Forelimb muscle (tissue), 1 donor: ENCODE measurements around the gene ITSN1. TPM values are rescaled to one million over a fixed set of nuclear protein-coding genes. Genes with fewer than 3 reads are reported as not detected.
"Not testable (repeated sequence)": the region's sequence is repeated elsewhere in the genome, so short reads cannot be mapped to it uniquely, and the experiment has no call there.

ENCODE experiments used
- DNase-seq: peaks from one replicate; pipeline ENCODE4 v3.0.0-alpha.2; 2013; ENCODE audit warnings: low read depth
- polyA plus RNA-seq: library from polyadenylated mRNA; unstranded; fragments of 120-200 nt; gene quantifications from one replicate; pipeline ENCODE4 v1.2.1, GENCODE V29; 2013; ENCODE audit not compliant: insufficient read length

ITSN1 gene
- polyA plus RNA-seq, 1 donor = 32.7 TPM

DNA sequence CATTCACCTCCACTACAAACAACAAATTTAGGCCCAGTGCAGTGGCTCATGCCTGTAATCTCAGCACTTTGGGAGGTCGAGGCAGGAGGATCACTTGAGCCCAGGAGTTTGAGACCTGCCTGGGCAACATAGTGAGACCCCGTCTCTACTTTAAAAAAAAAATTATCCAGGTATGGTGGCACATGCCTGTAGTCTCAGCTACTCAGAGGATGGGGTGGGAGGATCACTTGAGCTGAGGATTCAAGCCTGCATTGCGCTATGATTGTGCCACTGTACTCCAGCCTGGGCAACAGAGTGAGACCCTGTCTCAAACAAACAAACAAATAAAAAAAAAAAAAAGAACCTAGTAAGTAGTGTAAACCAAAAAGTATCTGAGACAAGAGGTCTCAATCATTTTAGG lies 86.8 kb downstream of the ITSN1 start:
- not testable (repeated sequence) for DNase-seq

DNA sequence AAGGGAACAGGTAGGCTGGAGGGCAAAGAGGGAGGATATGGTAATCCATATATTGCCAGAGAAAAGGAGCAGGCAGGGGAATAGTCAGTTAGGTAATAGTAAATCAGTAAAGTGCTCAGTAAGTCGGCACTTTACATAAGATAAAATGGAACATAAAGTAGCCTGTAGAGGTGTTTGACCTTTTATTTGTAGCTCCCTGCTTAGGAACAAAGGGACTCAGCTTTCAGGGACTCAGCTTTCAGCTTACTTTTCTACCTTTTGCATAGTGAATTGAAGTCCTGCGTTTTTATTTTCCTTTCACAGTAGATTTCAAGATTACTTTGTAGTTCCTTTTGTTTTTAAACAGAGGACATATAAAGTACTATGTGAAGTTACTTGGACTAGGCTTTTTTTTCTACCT lies 87.3 kb downstream of the ITSN1 start:
- DNase-seq = no peak

DNA sequence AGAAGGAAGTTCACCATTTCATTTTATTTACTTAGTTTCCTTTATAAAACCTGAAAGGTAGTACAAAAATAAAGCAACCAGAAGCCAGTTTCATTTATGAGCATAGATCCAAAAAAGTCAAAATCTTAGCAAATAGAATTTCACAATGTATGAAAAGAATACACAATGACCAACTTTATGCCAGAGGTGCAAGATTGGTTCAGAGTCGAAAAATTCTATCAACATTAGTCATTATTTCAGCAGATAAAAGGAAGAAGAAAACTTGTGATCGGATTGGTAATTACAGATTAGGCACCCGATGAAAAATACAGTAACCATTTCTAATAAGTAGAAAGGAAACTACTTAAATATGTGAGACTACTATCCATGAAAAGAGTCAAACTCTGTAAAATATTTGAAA lies 89.1 kb downstream of the ITSN1 start:
- DNase-seq = no peak

DNA sequence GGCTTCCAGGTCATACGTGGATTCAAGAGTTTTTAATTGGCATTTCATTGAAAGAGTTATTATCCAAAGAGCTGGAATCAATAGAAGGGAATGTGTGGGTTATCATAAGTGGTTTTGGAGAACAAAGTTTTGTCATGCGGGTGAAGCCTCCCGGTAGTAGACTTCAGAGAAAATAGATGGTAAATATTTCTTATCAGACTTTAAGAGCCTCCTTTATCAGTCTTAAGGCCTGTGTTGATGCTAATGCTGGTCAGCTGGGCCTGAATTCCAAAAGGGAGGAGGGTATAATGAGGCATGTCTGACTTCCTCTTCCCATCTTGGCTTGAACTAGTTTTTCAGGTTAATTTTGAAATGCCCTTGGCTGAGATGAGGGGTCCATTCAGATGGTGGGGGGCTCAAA lies 89.7 kb downstream of the ITSN1 start:
- no peak for DNase-seq

DNA sequence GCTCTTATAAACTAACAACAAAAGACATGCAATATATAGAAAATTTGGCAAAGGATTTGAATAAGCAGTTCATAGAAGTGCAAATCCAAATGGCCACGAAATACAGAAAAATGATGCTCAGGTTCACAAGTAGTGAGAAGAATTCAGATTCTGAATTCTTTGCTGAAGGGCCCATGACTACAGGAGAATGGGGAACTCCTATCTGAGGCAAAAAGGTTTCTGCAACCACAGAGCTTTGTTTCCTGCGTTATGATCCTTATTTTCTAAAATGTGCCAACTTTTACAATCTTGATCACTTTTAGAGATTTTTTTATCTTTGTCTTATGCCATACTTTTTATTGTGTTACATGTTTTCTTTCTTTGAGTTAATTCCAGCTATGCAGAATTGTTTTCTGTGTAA lies 91.3 kb downstream of the ITSN1 start:
- no peak for DNase-seq

DNA sequence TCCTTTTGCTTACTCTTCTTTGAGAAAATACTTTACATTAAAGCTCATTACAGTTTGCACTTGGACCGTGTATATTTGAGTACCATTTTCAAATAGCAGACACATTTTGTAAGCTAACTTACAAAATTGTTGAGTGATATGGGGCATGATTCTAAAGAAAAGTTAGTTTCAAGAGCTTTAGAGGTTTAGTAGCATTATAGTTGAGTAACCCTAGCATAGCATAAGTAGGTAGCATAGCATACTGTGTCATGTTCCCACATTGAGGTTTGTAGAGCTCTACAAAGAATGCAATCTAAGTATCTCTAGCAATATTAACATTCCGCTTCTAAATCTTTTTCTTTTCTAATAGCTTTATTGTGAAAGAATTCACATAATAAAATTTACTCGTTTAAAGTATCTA lies 92.0 kb downstream of the ITSN1 start:
- DNase-seq = no peak

DNA sequence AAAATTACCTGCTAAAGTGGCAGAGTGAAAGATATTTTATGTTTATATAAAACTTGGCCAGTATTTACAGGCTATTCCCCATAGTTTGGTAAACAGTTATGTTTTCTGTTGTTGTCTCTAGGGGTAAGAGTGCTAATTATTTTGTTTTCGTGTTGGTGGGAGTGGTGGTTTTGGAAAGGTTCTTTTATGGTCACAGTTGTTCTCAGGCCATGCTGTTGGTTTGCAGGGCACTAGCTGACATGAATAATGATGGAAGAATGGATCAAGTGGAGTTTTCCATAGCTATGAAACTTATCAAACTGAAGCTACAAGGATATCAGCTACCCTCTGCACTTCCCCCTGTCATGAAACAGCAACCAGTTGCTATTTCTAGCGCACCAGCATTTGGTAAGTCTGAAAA lies 92.5 kb downstream of the ITSN1 start:
- no peak for DNase-seq

DNA sequence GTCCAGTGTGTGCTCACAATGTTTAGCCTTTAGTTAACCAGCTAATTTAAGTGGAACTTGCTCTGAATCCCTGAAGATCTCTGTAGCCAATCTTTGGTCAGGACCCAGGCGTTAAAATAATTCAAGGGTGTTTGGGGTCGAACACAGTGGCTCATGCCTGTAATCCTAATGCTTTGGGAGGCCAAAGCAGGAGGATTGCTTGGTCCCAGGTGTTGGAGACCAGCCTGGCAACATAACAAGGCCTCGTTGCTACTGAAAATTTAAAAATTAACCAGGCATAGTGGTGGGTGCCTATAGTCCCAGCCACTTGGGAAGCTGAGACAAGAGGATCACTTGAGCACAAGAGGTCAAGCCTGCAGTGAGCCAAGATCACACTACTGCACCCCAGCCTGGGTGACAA lies 94.3 kb downstream of the ITSN1 start:
- DNase-seq = no peak

DNA sequence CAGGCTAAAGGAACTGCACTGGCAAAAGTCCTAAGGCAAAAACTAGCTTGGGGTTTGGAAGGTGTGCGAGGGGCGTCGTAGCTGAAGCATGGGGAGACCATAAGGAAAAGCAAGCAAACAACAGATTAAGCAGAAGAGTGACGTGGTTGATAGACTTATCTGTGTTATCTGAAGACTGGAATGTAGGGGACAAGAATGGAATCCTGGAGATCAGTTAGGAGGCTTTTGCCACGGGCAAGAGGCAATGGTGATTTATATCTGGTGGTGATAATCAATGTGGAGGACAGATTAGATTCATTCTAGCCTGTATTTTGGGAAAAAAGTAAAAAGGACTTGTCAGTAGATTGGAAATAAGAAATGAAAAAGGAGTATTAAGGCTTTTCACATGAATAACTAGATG lies 97.4 kb downstream of the ITSN1 start:
- no peak for DNase-seq

DNA sequence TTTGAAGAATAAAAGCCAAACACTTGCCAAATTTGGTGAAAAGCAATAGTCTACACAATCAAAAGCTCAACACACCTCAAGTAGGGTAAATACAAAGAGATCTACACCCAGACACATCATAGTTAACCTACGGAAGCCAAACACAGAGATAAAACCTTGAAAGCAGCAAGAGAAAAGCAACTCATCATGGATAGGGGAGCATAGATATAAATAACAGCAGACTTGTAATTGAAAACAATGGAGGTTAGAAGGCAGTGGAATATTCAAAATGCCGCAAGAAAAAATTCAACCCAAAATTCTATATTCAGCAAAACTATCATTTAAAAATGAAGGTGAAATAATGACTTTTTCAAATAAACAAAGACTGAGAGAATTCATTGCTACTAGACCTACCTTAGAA lies 105.1 kb downstream of the ITSN1 start:
- no peak for DNase-seq

DNA sequence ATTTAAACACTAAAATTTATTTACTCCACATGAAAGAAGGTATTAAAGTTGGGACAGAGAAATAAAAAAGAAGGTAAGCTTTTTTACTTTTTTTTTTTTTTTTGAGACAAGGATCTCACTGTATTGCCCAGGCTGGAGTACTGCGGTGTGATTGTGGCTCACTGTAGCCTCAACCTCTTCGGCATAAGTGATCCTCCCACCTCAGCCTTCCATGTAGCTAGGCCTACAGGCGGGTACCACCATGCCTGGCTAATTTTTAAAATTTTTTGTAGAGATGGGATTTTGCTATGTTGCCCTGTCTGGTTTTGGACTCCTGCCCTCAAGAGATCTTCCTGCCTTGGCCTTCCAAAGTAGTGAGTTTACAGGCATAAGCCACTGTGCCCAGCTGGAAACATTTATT lies 106.6 kb downstream of the ITSN1 start:
- no peak for DNase-seq

DNA sequence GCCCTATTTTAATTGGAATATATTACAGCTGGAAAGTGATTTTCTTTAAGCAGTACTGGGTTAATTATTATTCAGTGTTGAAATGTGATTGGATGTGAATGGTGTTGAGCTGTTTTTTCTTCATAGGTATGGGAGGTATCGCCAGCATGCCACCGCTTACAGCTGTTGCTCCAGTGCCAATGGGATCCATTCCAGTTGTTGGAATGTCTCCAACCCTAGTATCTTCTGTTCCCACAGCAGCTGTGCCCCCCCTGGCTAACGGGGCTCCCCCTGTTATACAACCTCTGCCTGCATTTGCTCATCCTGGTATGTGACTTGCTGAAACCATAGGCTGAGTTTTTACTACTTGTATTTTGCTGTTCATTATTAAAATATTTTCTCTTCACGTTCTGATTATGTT lies 107.7 kb downstream of the ITSN1 start:
- DNase-seq = no peak

DNA sequence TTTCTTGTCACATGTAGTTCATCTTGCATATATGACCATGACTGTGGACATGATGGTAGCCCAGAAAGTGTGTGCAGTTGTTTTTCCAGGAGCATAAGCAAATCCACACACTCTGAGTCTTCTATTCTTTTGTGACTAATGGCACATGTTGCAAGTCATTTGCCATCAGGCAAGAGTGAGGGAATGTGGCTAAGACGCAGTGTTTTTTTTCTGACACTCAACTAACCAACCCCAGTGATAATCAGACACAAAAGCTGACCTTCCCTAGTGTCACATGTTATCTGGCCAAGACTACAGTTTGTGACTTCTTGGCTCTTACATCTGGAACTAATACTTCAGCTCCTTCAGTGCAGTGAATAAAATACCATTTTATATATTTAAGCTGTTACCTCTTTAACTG lies 108.8 kb downstream of the ITSN1 start:
- no peak for DNase-seq

DNA sequence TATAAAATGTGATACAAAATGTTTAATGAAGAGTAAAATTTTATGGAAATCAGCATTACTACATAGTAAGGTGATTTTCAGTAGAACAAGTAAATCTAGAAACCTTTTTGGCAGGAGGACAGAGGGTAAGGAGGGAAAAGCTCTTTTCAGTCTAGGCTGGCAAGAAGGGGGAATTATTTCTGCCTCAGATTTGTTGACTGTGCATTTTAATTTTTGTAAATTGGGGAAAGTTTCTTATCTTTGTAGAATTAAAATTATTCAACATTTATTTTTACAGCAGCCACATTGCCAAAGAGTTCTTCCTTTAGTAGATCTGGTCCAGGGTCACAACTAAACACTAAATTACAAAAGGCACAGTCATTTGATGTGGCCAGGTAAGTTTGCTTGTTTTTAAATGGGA lies 109.2 kb downstream of the ITSN1 start:
- no peak for DNase-seq

DNA sequence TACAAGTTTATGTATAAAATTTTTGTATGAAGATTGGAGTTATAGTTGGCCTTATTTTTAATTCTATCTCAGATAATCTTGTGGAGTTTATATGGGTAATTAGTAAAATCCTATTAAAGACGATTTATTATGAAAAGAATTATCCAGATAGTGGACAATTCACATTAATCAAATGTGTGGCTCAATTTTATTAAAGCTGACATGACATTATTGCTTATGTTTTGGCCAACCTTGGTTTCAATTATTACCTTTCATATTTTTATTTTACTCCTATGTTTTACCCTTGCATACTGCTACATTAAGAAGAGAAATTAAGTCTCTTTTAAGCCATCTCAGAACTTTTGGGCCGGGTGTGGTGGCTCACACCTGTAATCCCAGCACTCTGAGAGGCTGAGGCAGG lies 110.0 kb downstream of the ITSN1 start:
- DNase-seq = no peak

DNA sequence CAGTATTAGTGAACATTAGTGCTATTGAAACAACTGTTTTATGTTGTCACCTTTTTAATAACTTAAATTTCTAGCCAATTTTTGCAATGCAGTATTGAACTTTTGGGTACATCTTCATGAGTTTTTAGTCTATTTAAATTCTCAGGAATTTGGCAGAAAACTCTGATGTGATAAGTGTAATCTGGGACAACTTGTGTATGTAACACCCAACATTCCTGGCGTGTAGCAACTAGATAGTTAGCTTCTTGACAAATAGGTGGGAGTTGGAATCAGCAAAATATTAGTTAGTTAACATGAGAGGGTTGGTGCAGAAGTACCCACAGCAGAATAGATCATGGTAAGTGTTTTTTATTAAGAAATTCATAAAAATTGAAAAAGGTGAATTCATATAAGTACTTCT lies 111.6 kb downstream of the ITSN1 start:
- no peak for DNase-seq

DNA sequence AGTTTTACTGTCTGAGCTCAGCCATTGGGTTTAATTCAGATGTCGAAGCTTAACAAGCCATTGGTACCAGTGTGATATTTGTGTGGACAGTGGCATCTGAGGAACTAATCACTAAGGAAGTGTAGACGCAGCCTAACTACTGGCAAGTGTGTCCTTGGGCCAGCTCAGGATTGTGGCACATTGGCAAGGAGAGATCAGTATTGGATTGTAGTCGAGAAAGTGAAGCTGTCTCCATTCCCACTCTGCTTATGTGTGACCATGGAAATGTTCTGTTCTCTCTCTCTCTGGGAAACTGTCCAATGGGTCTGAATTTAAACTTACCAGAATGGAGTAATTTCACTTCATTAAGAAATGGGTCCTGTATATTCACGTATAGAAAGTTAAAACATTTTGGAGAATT lies 112.2 kb downstream of the ITSN1 start:
- no peak for DNase-seq

DNA sequence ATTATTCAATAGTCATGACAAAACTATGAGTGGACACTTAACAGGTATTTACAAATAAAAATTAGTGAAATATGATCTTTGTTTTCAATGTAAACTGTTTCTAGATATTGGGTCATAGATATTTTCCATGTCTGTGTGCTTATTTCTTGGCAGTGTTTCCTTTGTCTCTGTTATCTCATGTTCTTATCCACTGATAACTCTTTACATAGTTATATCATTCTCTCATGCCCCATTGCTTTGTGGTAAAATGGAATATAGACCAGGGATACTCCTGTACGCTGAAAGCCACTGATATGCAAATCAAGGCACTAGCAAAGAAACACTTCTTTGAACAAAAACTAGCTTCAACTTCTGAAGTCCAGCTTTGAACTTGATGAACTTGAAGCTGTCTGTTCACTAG lies 113.1 kb downstream of the ITSN1 start:
- DNase-seq = no peak

DNA sequence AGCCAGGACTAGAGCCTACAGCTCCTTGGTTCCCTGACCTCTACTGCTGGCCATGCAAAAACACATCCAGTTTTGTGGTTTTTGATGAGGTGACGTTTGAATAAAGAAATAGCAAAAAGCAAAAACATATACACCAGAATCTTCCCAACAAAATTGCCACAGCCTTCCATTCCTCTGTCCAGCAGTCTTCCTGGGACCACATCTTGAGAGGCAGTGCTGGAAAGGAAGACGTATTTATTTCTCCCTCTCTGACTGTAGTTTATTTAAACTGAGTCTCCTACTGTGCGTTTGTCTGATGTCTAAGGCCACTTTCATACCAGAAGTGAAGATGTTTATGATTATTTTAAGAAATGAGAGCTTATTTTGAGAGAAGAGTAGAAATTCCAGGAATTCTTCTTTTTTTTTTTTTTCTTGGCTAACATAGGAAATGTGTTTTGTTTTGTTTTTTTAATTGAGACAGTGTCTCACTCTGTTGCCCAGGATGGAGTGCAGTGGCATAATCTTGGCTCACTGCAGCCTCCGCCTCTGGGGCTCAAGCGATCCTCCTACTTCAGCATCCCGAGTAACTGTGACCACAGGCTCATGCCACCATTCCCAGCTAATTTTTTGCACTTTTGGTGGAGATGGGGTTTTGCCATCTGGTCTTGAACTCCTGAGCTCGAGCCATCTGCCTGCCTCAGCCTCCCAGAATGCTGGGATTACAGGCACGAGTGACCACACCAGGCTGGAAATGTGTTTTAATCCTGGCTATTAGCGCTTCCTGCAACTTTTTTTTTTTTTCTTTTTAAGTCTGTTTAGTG lies 118.5 kb downstream of the ITSN1 start:
- no peak for DNase-seq

DNA sequence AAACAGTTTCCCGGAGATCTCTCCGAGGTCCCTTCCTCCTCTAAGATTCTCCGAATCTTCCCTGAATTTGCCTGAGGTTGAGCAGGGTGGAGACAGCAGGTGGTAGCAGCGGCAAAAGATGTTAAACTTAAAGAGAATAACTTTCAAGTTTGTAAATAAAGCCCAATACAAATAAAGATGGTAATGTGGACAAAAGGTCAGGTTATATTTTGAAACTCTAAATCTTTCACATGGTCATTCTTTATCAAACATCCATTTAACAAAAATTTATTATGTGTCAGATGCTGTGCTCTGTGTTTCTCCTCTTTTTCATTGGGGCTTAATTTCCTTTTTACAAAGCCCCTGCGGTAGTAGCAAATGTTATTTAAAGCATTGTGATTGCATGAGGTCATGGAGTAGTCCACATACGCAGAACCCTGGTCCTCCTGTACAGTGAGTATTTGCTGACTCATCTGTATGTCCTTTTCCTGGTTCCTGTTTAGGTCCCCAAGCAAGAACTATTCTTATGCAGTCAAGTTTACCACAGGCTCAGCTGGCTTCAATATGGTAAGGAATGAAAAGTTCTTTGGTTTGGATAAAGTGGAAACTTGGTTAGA lies 119.2 kb downstream of the ITSN1 start:
- peak; percentile 52 for DNase-seq

DNA sequence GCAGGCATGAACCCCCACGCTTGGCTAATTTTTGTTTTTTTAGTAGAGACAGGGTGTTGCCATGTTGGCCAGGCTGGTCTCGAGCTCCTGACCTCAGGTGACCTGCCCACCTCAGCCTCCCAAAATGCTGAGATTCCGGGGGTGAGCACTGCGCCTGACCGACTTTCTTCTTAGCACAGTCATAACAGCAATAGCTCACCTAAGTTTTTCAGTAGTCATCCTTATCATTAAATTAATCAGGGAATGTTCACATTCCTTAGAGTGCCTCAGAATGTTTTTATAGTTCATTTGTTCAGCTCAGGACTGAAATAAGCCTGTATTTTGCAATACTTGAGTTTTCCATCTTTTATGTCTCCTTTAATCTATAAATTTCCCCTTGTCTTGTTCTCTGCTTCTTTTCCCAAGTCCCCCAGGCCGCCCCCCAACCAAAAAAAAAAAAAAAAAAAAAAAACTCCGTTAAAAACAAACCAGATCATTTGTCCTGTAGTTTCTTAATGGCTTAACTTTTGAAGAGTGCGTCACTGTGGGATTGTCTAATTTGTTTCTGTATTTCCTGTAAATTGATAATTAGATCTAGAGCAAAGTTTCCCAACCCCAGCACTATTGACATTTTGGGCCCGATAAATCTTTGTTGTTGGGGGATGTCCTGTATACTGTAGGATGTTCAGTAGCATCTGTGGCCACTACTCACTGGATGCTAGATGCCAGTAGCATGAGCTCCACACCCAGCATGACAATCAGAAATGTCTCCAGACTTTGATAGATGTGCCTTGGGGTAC lies 120.7 kb downstream of the ITSN1 start:
- DNase-seq = no peak

DNA sequence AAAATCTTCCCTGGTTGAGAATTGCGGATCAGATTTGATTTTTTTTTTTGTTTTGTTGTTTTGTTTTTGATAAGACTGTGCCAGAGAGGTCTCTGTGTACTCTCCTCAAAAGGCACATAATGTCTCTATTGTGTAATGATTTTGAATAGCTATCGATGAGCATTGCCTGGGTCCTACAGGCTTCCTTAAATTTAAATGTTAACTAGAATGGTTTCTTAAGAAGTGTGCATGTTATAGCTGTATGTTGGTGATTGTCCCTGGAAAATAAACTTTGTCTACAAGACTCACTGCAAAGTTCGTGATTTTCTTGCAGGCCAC lies 121.2 kb downstream of the ITSN1 start:
- no peak for DNase-seq

DNA sequence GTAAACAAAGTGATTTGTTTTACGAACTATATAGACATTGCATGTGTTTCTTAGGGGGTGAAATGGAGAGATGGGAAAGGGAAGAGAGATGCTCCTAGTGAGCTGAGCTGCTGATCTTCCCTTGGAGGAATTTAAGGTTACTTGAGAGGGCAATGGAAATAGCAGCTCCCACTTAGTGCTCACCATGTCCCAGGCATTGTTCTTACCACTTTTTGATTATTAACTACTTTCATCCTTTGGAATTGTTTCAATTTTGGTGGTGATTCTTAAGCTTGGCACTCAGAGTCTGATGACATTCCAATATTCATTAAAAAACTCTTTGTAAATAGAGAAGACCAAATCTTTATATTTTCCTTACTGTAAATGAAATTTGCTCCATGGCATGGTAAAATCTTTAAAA lies 124.9 kb downstream of the ITSN1 start:
- no peak for DNase-seq
